GM15510 (cell line): ENCODE data around the gene MYOZ3.

Experiments used
- POLR2A ChIP-seq: IDR thresholded peaks from 3 replicates; pipeline ENCODE4 v1.6.1; 2011; ENCODE audit warnings: borderline replicate concordance; ENCODE audit not compliant: insufficient read length; ENCODE audit errors: extremely low read depth

Gene MYOZ3

GRCh38 chr5:150637245-150638052 lies 23.6 kb upstream of the MYOZ3 start:
- no peak for TF ChIP-seq POLR2A

- TF ChIP-seq POLR2A: no peak
These were observed 23.0 kb upstream of the MYOZ3 start for GRCh38 chr5:150638053-150638444.

DNA sequence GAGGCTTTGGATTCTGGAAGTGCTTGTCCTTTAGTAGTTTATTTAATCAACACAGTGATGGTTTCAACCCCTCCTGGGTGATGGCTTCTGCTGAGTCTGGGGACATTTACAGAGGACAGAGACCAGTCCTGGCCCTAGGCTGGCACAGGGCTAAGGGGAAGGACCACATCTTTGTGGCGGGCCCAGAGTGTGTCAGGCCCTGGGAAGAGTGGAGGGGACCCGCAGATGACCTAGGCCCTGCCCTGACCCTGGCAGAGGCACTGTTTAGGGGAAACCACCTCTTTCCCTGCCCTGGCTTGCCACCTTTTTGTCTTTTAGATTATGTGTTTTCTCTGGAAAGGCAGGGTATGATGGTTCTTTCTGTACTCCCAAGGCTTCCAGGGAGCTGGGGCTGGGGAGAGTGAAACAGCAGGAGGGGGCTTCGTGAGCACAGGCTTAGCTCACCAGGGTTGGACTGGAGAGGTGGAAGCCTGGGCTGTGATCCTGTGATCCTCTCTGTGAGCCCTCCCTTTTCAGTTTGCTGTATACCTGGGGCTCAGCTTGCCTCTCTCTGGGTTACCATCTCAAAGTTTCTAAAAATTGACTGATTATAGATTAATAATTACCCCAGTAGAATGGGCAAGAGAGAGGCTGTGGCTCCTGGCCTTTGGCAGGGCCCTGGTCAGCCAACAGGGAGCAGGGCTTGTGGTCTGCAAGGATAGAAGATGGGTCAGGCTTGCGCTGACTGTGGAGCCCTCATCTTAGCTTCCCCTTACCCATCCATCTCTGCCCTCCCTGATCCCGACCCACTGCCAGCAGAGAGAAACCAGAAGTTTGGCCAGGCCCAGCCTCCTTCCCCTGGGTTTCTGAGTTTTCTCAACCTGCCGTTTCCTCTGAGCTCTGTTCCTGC lies 22.3 kb upstream of the MYOZ3 start:
- no peak for TF ChIP-seq POLR2A

DNA sequence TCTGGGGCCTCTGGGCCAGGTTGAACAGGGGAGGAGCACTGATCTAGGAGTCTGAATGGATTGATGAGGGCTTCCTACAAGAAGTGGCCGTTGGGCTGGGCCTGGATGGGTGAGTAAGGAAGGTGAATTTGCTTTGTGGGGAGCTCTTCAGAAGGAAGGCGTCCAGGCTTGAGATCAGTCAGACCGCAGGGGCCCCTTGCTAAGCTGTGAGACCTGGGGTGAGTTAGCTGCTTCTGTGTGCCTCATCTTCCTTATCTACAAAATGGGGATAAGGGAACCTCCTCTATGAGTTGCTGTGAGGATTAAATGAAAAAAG lies 21.7 kb upstream of the MYOZ3 start:
- no peak for TF ChIP-seq POLR2A

DNA sequence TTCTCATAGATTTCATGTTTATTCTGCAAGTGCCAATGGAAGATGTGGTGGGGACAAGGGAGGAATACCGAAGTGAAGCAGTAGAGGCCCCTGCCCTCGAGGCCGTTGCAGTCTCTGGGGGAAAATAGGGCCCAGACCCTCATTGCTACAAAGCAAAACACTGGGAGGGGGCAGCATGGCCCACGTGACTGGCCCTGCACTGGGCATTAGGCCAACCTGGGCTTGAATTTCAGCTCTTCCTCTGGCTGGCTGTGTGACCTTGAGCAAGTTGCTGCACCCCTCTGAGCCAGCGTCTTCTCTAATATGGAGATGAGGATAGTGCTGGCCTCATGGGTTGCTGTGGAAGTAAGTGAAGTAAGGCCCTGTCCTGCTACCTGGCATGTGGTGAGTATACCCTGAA lies 21.3 kb upstream of the MYOZ3 start:
- TF ChIP-seq POLR2A: no peak

GRCh38 chr5:150640311-150641005 lies 20.6 kb upstream of the MYOZ3 start, which contains the start of gene SYNPO:
SYNPO (plus strand) TSS chr5:150640660; CDS start chr5:150648276, 7,616 bp downstream.
- no peak for TF ChIP-seq POLR2A

GRCh38 chr5:150641006-150641570 lies 20.0 kb upstream of the MYOZ3 start:
- TF ChIP-seq POLR2A: no peak

GRCh38 chr5:150641824-150642566 lies 19.1 kb upstream of the MYOZ3 start:
- no peak for TF ChIP-seq POLR2A

DNA sequence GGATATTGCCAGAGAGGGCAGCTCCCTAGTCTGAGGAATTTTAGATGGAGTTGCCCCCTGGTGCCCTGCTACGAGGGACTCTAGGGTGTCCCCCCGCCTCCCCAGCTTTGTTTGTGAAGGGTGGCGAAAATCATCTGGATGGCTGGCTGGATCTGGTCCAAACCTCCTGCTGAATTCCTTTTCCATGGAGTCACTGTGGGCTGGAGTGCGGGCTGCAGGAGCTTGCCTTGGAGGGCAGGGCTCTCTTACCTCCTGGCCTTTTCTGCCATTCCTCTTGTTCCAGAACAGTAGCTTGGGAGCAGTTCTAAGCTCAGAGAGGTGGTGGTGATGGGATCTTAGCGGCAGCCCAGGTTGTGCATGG lies 18.5 kb upstream of the MYOZ3 start:
- no peak for TF ChIP-seq POLR2A

- no peak for TF ChIP-seq POLR2A
These were observed 17.9 kb upstream of the MYOZ3 start for GRCh38 chr5:150642991-150643710.

- TF ChIP-seq POLR2A: no peak
These were observed 17.0 kb upstream of the MYOZ3 start for GRCh38 chr5:150644058-150644457.

DNA sequence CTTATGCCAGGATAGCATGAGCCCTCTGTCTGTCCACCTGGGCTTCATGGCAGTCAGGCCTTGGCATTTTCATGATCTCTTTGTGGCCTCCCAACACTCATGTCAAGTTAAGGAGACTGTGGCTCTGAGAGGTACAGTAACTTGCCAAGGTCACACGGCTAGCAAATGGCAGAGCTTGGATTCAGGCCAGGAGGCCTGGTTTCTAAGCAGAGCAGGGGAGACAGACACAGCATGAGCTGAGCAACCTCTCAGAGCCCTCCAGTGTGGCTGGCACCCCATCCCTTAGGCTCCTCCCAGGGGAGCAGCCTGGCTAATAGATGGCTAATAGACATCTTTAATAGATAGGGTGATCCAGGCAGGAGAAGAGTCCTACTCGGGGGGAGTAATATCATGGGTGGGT lies 16.5 kb upstream of the MYOZ3 start:
- no peak for TF ChIP-seq POLR2A

GRCh38 chr5:150645070-150645700 lies 15.9 kb upstream of the MYOZ3 start:
- no peak for TF ChIP-seq POLR2A
